Astrocyte (in vitro differentiated cells and primary cell): Measurements from ENCODE around the gene CDC37L1. TPM values are rescaled to one million over a fixed set of nuclear protein-coding genes. Genes with fewer than 3 reads are reported as not detected.

Experiments used
- DNase-seq: peaks from one replicate; pipeline ENCODE4 v3.0.0-alpha.2; 2010; ENCODE audit warnings: low read depth
- FAIRE-seq: peaks from 2 replicates; lab custom pipeline; 2011; peaks lifted over from hg19 to GRCh38; lab: Jason Lieb, UNC
- H2AFZ ChIP-seq: 2 replicates; pipeline ENCODE4 v1.6.0; 2012; ENCODE audit warnings: low read depth, low read length, inconsistent platforms
- H3K27ac ChIP-seq: 2 replicates; pipeline ENCODE4 v1.5.1; 2011; ENCODE audit warnings: low read depth, low read length, inconsistent platforms
- H3K27me3 ChIP-seq: 2 replicates; pipeline ENCODE4 v1.6.0; 2011; ENCODE audit warnings: low read length, inconsistent platforms; ENCODE audit not compliant: insufficient read depth
- H3K36me3 ChIP-seq: 2 replicates; pipeline ENCODE4 v1.5.1; 2011; ENCODE audit warnings: low read length, inconsistent platforms; ENCODE audit not compliant: insufficient read depth
- H3K4me1 ChIP-seq: 2 replicates; pipeline ENCODE4 v1.5.1; 2011; ENCODE audit warnings: low read length, inconsistent platforms; ENCODE audit not compliant: insufficient read depth
- H3K4me2 ChIP-seq: 2 replicates; pipeline ENCODE4 v1.6.0; 2012; ENCODE audit warnings: low read length, inconsistent platforms
- H3K4me3 ChIP-seq: 2 replicates; pipeline ENCODE4 v1.5.1; 2011; ENCODE audit warnings: low read depth, mild to moderate bottlenecking, low read length, inconsistent platforms; ENCODE audit not compliant: insufficient read depth
- H3K79me2 ChIP-seq: 2 replicates; pipeline ENCODE4 v1.6.0; 2012; ENCODE audit warnings: mild to moderate bottlenecking, low read length, inconsistent platforms; ENCODE audit not compliant: insufficient read depth
- H3K9ac ChIP-seq: 2 replicates; pipeline ENCODE4 v1.6.0; 2012; ENCODE audit warnings: mild to moderate bottlenecking, low read length, inconsistent platforms
- H3K9me3 ChIP-seq: 2 replicates; pipeline ENCODE4 v1.5.1; 2012; ENCODE audit warnings: low read depth, mild to moderate bottlenecking, low read length, inconsistent platforms; ENCODE audit not compliant: insufficient read depth
- H4K20me1 ChIP-seq: 2 replicates; pipeline ENCODE4 v1.6.0; 2012; ENCODE audit warnings: low read length, inconsistent platforms; ENCODE audit not compliant: insufficient read depth
- H3K27ac Mint-ChIP-seq: one replicate; pipeline ENCODE4 v1.8.0; 2021; ENCODE audit warnings: mild to moderate bottlenecking, mixed read lengths; ENCODE audit not compliant: unreplicated experiment
- H3K27me3 Mint-ChIP-seq: one replicate; pipeline ENCODE4 v1.8.0; 2021; ENCODE audit warnings: low read depth, mixed read lengths; ENCODE audit not compliant: unreplicated experiment
- H3K36me3 Mint-ChIP-seq: one replicate; pipeline ENCODE4 v1.8.0; 2021; ENCODE audit warnings: low read depth, mixed read lengths; ENCODE audit not compliant: unreplicated experiment
- H3K4me1 Mint-ChIP-seq: one replicate; pipeline ENCODE4 v1.8.0; 2021; ENCODE audit warnings: low read depth, mixed read lengths; ENCODE audit not compliant: unreplicated experiment
- H3K4me3 Mint-ChIP-seq: one replicate; pipeline ENCODE4 v1.8.0; 2021; ENCODE audit warnings: mild to moderate bottlenecking, moderate library complexity, mixed read lengths; ENCODE audit not compliant: unreplicated experiment
- H3K9me3 Mint-ChIP-seq: one replicate; pipeline ENCODE4 v1.8.0; 2021; ENCODE audit warnings: mild to moderate bottlenecking, mixed read lengths; ENCODE audit not compliant: unreplicated experiment
- EZH2 ChIP-seq: IDR thresholded peaks from 2 replicates; pipeline ENCODE4 v1.6.1; 2012; ENCODE audit warnings: mild to moderate bottlenecking, low read length, inconsistent platforms; ENCODE audit not compliant: insufficient read depth
- total RNA-seq: library from RNA; stranded (reverse); gene quantifications from 2 replicates; pipeline ENCODE4 v1.2.1, GENCODE V29; 2021
- TF ChIP-seq, protein P1 (sequence below): IDR thresholded peaks from 2 replicates; pipeline ENCODE4 v1.5.1; 2011; ENCODE audit warnings: low read depth, mild to moderate bottlenecking, inconsistent platforms, low read length, moderate library complexity; ENCODE audit not compliant: insufficient read depth

The CDC37L1 gene
- total RNA-seq, 1 donor from 2014 or later, result 16.1 TPM

DNA sequence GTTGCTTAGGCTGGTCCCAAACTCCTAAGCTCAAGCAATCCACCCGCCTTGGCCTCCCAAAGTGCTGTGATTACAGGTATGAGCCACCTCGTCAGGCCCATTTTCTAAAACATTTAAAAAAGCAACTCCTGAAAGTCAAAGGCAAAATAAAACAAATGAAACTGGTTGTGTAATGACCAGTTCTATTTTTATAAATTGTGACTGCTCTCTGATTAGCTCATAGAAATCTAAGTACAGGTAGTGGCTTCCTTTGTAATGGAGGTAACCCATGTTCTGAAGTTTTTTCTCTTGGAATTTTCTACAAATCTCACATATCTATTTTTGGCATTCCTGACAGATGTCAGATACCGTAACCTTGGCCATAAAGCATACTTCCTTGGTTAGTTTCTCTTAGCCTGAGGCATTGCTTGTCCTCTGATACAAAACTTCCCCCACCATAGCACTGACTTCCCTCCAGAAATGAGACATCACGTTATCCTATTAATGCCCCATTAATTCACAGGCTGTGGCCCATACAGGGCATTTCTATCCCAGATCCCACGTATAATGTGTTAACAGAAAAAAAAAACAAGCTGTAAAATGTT is 75.7 kb downstream of the CDC37L1 start:
- no peaks in the 10 kb centered on the region for H3K27me3 ChIP-seq
- peaks cover 5% of the 10 kb centered on the region for H3K27me3 Mint-ChIP-seq
- H3K27ac Mint-ChIP-seq, result no peak overlapping the region
- H3K4me3 ChIP-seq, result no peak overlapping the region
- TF ChIP-seq EZH2, result no peak
- TF ChIP-seq, protein P1, sequence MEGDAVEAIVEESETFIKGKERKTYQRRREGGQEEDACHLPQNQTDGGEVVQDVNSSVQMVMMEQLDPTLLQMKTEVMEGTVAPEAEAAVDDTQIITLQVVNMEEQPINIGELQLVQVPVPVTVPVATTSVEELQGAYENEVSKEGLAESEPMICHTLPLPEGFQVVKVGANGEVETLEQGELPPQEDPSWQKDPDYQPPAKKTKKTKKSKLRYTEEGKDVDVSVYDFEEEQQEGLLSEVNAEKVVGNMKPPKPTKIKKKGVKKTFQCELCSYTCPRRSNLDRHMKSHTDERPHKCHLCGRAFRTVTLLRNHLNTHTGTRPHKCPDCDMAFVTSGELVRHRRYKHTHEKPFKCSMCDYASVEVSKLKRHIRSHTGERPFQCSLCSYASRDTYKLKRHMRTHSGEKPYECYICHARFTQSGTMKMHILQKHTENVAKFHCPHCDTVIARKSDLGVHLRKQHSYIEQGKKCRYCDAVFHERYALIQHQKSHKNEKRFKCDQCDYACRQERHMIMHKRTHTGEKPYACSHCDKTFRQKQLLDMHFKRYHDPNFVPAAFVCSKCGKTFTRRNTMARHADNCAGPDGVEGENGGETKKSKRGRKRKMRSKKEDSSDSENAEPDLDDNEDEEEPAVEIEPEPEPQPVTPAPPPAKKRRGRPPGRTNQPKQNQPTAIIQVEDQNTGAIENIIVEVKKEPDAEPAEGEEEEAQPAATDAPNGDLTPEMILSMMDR, result no peak
- H3K36me3 Mint-ChIP-seq, result no peaks in the 10 kb centered on the region
- H3K9me3 ChIP-seq, result no peaks in the 10 kb centered on the region
- H3K9me3 Mint-ChIP-seq, result no peaks in the 10 kb centered on the region
- no peak overlapping the region for H3K4me3 Mint-ChIP-seq
- H3K36me3 ChIP-seq, result no peaks in the 10 kb centered on the region
- no peaks in the 10 kb centered on the region for H3K4me1 ChIP-seq
- no peaks in the 10 kb centered on the region for H4K20me1 ChIP-seq
- DNase-seq, result no peak
- no peak overlapping the region for H3K9ac ChIP-seq
- H2AFZ ChIP-seq, result no peak overlapping the region
- H3K27ac ChIP-seq, result no peak overlapping the region
- H3K79me2 ChIP-seq, result no peaks in the 10 kb centered on the region
- FAIRE-seq, result no peak
- H3K4me2 ChIP-seq, result no peak overlapping the region
- H3K4me1 Mint-ChIP-seq, result peaks cover 6% of the 10 kb centered on the region

DNA sequence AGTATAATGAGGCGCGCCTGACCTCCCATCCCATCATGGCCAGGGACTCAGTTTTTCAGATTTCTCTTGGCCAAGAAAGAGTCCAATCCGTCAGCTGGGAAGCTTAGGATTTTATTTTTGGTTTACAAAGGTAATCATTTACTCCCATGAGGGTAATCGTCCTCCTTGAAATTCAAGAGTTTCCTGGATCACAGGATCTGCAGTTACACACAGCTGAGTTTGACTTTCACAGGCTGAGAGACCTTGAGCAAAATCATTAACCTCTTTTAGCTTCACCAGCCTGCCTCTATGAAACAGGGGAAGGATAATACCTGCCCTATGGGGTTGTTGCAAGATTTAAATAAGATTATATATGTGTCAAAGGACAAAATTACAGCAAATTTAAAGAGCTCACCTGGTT is 77.1 kb downstream of the CDC37L1 start:
- Mint-ChIP-seq H3K27me3 (peaks cover 11% of the 10 kb centered on the region), H3K27ac (no peak overlapping the region)

More for the DNA sequence above, 77.1 kb downstream of the CDC37L1 start:
- H3K36me3 ChIP-seq, result no peaks in the 10 kb centered on the region
- TF ChIP-seq, protein P1, result no peak
- H3K9ac ChIP-seq, result no peak overlapping the region
- no peak for FAIRE-seq
- no peaks in the 10 kb centered on the region for H3K79me2 ChIP-seq
- no peaks in the 10 kb centered on the region for H3K27me3 ChIP-seq
- H3K4me1 ChIP-seq, result no peaks in the 10 kb centered on the region
- H3K9me3 ChIP-seq, result no peaks in the 10 kb centered on the region
- no peak overlapping the region for H3K27ac ChIP-seq
- DNase-seq, result no peak
- Mint-ChIP-seq H3K4me1 (peaks cover 4% of the 10 kb centered on the region), H3K4me3 (no peak overlapping the region), H3K36me3 (no peaks in the 10 kb centered on the region), H3K9me3 (no peaks in the 10 kb centered on the region)
- H2AFZ ChIP-seq, result no peak overlapping the region
- H3K4me3 ChIP-seq, result no peak overlapping the region
- H3K4me2 ChIP-seq, result no peak overlapping the region
- no peaks in the 10 kb centered on the region for H4K20me1 ChIP-seq

Other genes with a start within 250 kb of the CDC37L1 start
- 6.4 and 6.7 TPM in 2 replicates for gene SLC1A1, start 189.1 kb upstream of the CDC37L1 start, total RNA-seq
- 7.3 and 7.5 TPM in 2 replicates for gene PLPP6, start 17.3 kb upstream of the CDC37L1 start, total RNA-seq
- 2.8 and 3.6 TPM in 2 replicates for gene SPATA6L, start 13.1 kb upstream of the CDC37L1 start, total RNA-seq
- 41.4 and 45.1 TPM in 2 replicates for gene AK3, start 61.6 kb downstream of the CDC37L1 start, total RNA-seq
- gene RCL1, start 113.4 kb downstream of the CDC37L1 start, total RNA-seq, result 19.6 and 22.3 TPM in 2 replicates